Measurements from ENCODE around the gene LACC1. TPM values are rescaled to one million over a fixed set of nuclear protein-coding genes. Genes with fewer than 3 reads are reported as not detected.

Gene LACC1
- total RNA-seq, 1 experiment from 2014 or later = 0.47 TPM

GRCh38 chr13:43877326-43877725, 2.4 kb upstream of the LACC1 start:
- POLR2A ChIA-PET (ENCODE audit: low non-redundant PET) = interaction anchor here (0.7 kb wide), 1 partner anchor 340 kb away, joined by 3 read pairs; no protein-coding TSS in a partner anchor
- no TSS peak for BruUV-seq (replicated peaks)
- TF ChIP-seq, protein P1, sequence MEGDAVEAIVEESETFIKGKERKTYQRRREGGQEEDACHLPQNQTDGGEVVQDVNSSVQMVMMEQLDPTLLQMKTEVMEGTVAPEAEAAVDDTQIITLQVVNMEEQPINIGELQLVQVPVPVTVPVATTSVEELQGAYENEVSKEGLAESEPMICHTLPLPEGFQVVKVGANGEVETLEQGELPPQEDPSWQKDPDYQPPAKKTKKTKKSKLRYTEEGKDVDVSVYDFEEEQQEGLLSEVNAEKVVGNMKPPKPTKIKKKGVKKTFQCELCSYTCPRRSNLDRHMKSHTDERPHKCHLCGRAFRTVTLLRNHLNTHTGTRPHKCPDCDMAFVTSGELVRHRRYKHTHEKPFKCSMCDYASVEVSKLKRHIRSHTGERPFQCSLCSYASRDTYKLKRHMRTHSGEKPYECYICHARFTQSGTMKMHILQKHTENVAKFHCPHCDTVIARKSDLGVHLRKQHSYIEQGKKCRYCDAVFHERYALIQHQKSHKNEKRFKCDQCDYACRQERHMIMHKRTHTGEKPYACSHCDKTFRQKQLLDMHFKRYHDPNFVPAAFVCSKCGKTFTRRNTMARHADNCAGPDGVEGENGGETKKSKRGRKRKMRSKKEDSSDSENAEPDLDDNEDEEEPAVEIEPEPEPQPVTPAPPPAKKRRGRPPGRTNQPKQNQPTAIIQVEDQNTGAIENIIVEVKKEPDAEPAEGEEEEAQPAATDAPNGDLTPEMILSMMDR (conservative IDR thresholded peaks at IDR 0.05; ENCODE audit: low read depth, low read length) = no peak
- TF ChIP-seq EZH2 (IDR thresholded peaks at IDR 0.05; ENCODE audit: borderline replicate concordance, low read depth, low read length, poor library complexity, severe bottlenecking) = no peak

GRCh38 chr13:43877766-43878165, 1.9 kb upstream of the LACC1 start:
- peaks cover 22% of the 10 kb centered on the region for H3K27me3 ChIP-seq (replicated peaks; ENCODE audit: insufficient read depth, low read depth, low read length, poor library complexity)
- H3K9me3 ChIP-seq (ENCODE audit: low read depth, low read length, poor library complexity, severe bottlenecking) = no peaks in the 10 kb centered on the region
- no peaks in the 10 kb centered on the region for H3K4me1 ChIP-seq (ENCODE audit: insufficient read depth, low read length, poor library complexity, severe bottlenecking)
- TF ChIP-seq EZH2 (IDR thresholded peaks at IDR 0.05; ENCODE audit: borderline replicate concordance, low read depth, low read length, poor library complexity, severe bottlenecking) = no peak
- TF ChIP-seq, protein P1 (conservative IDR thresholded peaks at IDR 0.05; ENCODE audit: low read depth, low read length) = no peak
- DNase-seq (ENCODE audit: low spot score) = no peak
- H3K27ac ChIP-seq (ENCODE audit: low read depth, low read length, poor library complexity, severe bottlenecking) = no peak overlapping the region
- ChIA-PET CTCF (no interaction called here), POLR2A (ENCODE audit: low non-redundant PET) (interaction anchor here (0.7 kb wide), 1 partner anchor 340 kb away, joined by 3 read pairs; no protein-coding TSS in a partner anchor)
- no peak overlapping the region for H3K4me3 ChIP-seq (ENCODE audit: low read depth, low read length, poor library complexity, severe bottlenecking)
- intact Hi-C loops (cut with micrococcal nuclease; ENCODE audit: unreplicated experiment) = loop anchor here (5.0 kb wide), 1 partner anchor 790 kb away; no protein-coding TSS in a partner anchor
- no TSS peak for BruUV-seq (replicated peaks)
- no peaks in the 10 kb centered on the region for H3K36me3 ChIP-seq (ENCODE audit: insufficient read depth, low read length, poor library complexity, severe bottlenecking)

More at GRCh38 chr13:43877326-43877725, 2.4 kb upstream of the LACC1 start:
- Histone ChIP-seq H3K9me3 (ENCODE audit: low read depth, low read length, poor library complexity, severe bottlenecking) (no peaks in the 10 kb centered on the region), H3K4me3 (ENCODE audit: low read depth, low read length, poor library complexity, severe bottlenecking) (no peak overlapping the region), H3K4me1 (ENCODE audit: insufficient read depth, low read length, poor library complexity, severe bottlenecking) (no peaks in the 10 kb centered on the region), H3K27ac (ENCODE audit: low read depth, low read length, poor library complexity, severe bottlenecking) (no peak overlapping the region), H3K27me3 (replicated peaks; ENCODE audit: insufficient read depth, low read depth, low read length, poor library complexity) (peaks cover 22% of the 10 kb centered on the region), H3K36me3 (ENCODE audit: insufficient read depth, low read length, poor library complexity, severe bottlenecking) (no peaks in the 10 kb centered on the region)
- intact Hi-C loops (cut with micrococcal nuclease; ENCODE audit: unreplicated experiment) = loop anchor here (5.0 kb wide), 1 partner anchor 790 kb away; no protein-coding TSS in a partner anchor
- no peak for DNase-seq (ENCODE audit: low spot score)
- CTCF ChIA-PET = no interaction called here

- no peaks in the 10 kb centered on the region for H3K4me1 ChIP-seq (ENCODE audit: insufficient read depth, low read length, poor library complexity, severe bottlenecking)
- peak; percentile 77 for DNase-seq (ENCODE audit: low spot score)
- intact Hi-C loops (cut with micrococcal nuclease; ENCODE audit: unreplicated experiment) = loop anchor here (5.0 kb wide), 1 partner anchor 792 kb away; no protein-coding TSS in a partner anchor
- no peak for TF ChIP-seq EZH2 (IDR thresholded peaks at IDR 0.05; ENCODE audit: borderline replicate concordance, low read depth, low read length, poor library complexity, severe bottlenecking)
- TF ChIP-seq, protein P1 (conservative IDR thresholded peaks at IDR 0.05; ENCODE audit: low read depth, low read length) = no peak
- no TSS peak for BruUV-seq (replicated peaks)
- peak within 1 kb of the TSS; percentile 51 for H3K4me3 ChIP-seq (ENCODE audit: low read depth, low read length, poor library complexity, severe bottlenecking)
- ChIA-PET POLR2A (ENCODE audit: low non-redundant PET) (no interaction called here), CTCF (no interaction called here)
- H3K36me3 ChIP-seq (ENCODE audit: insufficient read depth, low read length, poor library complexity, severe bottlenecking) = no peaks in the 10 kb centered on the region
- peaks cover 22% of the 10 kb centered on the region for H3K27me3 ChIP-seq (replicated peaks; ENCODE audit: insufficient read depth, low read depth, low read length, poor library complexity)
- H3K9me3 ChIP-seq (ENCODE audit: low read depth, low read length, poor library complexity, severe bottlenecking) = no peaks in the 10 kb centered on the region
- peak within 1 kb of the TSS; percentile 58 for H3K27ac ChIP-seq (ENCODE audit: low read depth, low read length, poor library complexity, severe bottlenecking)
Observed at GRCh38 chr13:43878892-43879754, 581 bp upstream of the LACC1 start, which contains the start of gene CCDC122. TSS of gene CCDC122 (minus strand) at chr13:43879740. CDS start at chr13:43869376, 10,364 bp downstream.

Measured in A673 (cell line).